Esophagus muscularis mucosa (tissue), 4 donors: Measurements from ENCODE around the gene CACHD1. TPM values are rescaled to one million over a fixed set of nuclear protein-coding genes. Genes with fewer than 3 reads are reported as not detected.

ENCODE experiments used
- DNase-seq: peaks from one replicate; pipeline ENCODE4 v3.0.0-alpha.2; 2017; ENCODE audit errors: extremely low spot score
- H3K27ac ChIP-seq, 4 donors: fragments of 200-600 bp; sonication (generic); replicated peaks in 1 of 4; 1 replicate in 3 of 4; 2 replicates in 1 of 4; pipeline ENCODE4 v1.5.1; 2016 to 2019; ENCODE audit warnings: mild to moderate bottlenecking in 1 of 4
- H3K27me3 ChIP-seq, 4 donors: fragments of 200-600 bp; sonication (generic); one replicate each; pipeline versions ENCODE4 v1.5.1 to v1.6.0; 2016 to 2019
- H3K36me3 ChIP-seq, 4 donors: fragments of 200-600 bp; sonication (generic); one replicate each; pipeline ENCODE4 v1.5.1; 2016 to 2019
- H3K4me1 ChIP-seq, 4 donors: fragments of 200-600 bp; sonication (generic); one replicate each; pipeline ENCODE4 v1.5.1; 2016 to 2019
- H3K4me3 ChIP-seq, 4 donors: fragments of 200-600 bp; sonication (generic); 1 replicate in 2 of 4; 2 replicates in 2 of 4; pipeline ENCODE4 v1.5.1; 2016 to 2019; ENCODE audit warnings: mild to moderate bottlenecking in 4 of 4, moderate library complexity in 1 of 4
- H3K9me3 ChIP-seq, 4 donors: fragments of 200-600 bp; sonication (generic); 1 replicate in 3 of 4; 2 replicates in 1 of 4; pipeline ENCODE4 v1.5.1; 2016 to 2019
- EP300 ChIP-seq: sonication (generic); formaldehyde crosslinking; IDR thresholded peaks from one replicate; pipeline ENCODE4 v1.6.1; 2017; ENCODE audit warnings: antibody characterized with exemption
- POLR2A ChIP-seq: fragments of 450-650 bp; IDR thresholded peaks from one replicate; pipeline ENCODE4 v1.6.1; 2017; ENCODE audit warnings: antibody characterized with exemption, moderate library complexity, mild to moderate bottlenecking, low read depth
- POLR2AphosphoS5 ChIP-seq, 2 donors: sonication (generic); formaldehyde crosslinking; IDR thresholded peaks; one replicate each; pipeline ENCODE4 v1.6.1; 2017; ENCODE audit warnings: antibody characterized with exemption in 2 of 2
- WGBS: methylation state at CpG from one replicate; pipeline ENCODE4 v1.1.5; 2018; 5-methylcytosine and 5-hydroxymethylcytosine counted together
- intact Hi-C: fragments of 100-400 bp; cut with DNase I; formaldehyde crosslinking; loops from one replicate; pipeline ENCODE4 v1.15.1; 2023
- total RNA-seq, 4 donors: library from RNA; depleted of rRNA; stranded (reverse); fragments of >200 nt; gene quantifications; one replicate each; pipeline versions ENCODE4 v1.1.0 to v1.2.1, GENCODE V29; 2016
- TF ChIP-seq, protein P1 (sequence below), 3 experiments: fragments of 200-600 bp in 2 of 3; fragments of 450-650 bp in 1 of 3; sonication (generic) in 2 of 3; IDR thresholded peaks; one replicate each; pipeline ENCODE4 v1.5.1; 2017 to 2019; ENCODE audit warnings: antibody characterized with exemption in 3 of 3, mild to moderate bottlenecking in 2 of 3, moderate library complexity in 1 of 3

Gene CACHD1
- total RNA-seq, 4 donors from 2014 or later, result 6.6 to 10.7 (median 10.1) TPM

DNA sequence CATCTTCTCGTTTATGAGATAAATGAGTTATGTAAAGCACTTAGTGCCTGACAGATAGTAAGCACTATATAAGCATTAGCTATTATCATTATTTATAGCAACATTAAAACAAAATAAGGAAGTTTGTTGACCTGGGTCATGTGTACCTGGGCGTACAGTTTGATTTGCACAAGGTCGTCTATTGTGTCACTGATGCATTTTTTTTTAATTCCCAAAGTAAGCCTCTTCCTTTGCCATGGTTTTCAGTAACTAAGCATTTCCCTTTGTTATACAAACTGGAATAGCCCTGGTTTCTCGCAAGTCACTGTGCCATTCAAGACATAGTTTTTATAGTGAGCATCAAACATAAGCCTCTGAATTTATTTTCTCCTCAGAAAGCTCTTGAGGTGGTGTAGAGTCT lies 72.2 kb downstream of the CACHD1 start:
- Histone ChIP-seq H3K27ac (no peak overlapping the region), H3K4me1 (peaks cover 19 to 60% (median 45%) of the 10 kb centered on the region in 4 donors), H3K4me3 (no peak overlapping the region), H3K9me3 (no peaks in the 10 kb centered on the region), H3K36me3 (no peaks in the 10 kb centered on the region), H3K27me3 (no peaks in the 10 kb centered on the region)
- TF ChIP-seq POLR2AphosphoS5 (IDR thresholded peaks at IDR 0.05) (peak in 1 of 2 donors; percentile 12), POLR2A (no peak), EP300 (no peak)
- TF ChIP-seq, protein P1, sequence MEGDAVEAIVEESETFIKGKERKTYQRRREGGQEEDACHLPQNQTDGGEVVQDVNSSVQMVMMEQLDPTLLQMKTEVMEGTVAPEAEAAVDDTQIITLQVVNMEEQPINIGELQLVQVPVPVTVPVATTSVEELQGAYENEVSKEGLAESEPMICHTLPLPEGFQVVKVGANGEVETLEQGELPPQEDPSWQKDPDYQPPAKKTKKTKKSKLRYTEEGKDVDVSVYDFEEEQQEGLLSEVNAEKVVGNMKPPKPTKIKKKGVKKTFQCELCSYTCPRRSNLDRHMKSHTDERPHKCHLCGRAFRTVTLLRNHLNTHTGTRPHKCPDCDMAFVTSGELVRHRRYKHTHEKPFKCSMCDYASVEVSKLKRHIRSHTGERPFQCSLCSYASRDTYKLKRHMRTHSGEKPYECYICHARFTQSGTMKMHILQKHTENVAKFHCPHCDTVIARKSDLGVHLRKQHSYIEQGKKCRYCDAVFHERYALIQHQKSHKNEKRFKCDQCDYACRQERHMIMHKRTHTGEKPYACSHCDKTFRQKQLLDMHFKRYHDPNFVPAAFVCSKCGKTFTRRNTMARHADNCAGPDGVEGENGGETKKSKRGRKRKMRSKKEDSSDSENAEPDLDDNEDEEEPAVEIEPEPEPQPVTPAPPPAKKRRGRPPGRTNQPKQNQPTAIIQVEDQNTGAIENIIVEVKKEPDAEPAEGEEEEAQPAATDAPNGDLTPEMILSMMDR (IDR thresholded peaks at IDR 0.05), result no peak
- intact Hi-C loops, result loop anchor here (10.0 kb wide), 1 partner anchor 67 kb away; the partner anchor contains the start of gene CACHD1
- 85% methylated on average over 4 of the region's 4 CpGs for WGBS
- no peak for DNase-seq

DNA sequence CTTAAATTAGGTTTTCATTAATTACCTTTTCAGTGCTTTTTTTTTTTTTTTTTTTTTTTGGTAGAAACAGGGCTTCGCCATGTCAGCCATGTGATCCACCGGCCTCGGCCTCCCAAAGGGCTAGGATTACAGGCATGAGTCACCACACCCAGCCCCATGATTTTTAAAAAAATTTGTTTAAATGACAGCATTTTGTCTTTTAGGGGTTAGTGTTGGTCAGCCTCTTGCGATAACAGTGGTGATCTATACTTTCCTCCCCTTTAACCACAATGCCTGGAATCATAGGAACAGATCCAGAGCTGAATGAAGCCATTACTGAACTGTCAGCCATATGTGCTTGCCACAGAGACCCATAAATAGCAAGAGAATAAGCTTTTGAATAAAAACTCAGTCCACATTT lies 73.9 kb downstream of the CACHD1 start:
- no peaks in the 10 kb centered on the region for H3K9me3 ChIP-seq
- H3K27me3 ChIP-seq, result no peaks in the 10 kb centered on the region
- TF ChIP-seq POLR2A, result no peak
- WGBS, result 79% methylated on average over 4 of the region's 4 CpGs
- intact Hi-C loops, result loop anchor here (10.0 kb wide), 1 partner anchor 69 kb away; the partner anchor contains the start of gene CACHD1
- DNase-seq, result no peak
- no peaks in the 10 kb centered on the region for H3K36me3 ChIP-seq
- H3K4me3 ChIP-seq, result no peak overlapping the region
- peaks cover 18 to 44% (median 34%) of the 10 kb centered on the region in 4 donors for H3K4me1 ChIP-seq
- no peak overlapping the region for H3K27ac ChIP-seq

DNA sequence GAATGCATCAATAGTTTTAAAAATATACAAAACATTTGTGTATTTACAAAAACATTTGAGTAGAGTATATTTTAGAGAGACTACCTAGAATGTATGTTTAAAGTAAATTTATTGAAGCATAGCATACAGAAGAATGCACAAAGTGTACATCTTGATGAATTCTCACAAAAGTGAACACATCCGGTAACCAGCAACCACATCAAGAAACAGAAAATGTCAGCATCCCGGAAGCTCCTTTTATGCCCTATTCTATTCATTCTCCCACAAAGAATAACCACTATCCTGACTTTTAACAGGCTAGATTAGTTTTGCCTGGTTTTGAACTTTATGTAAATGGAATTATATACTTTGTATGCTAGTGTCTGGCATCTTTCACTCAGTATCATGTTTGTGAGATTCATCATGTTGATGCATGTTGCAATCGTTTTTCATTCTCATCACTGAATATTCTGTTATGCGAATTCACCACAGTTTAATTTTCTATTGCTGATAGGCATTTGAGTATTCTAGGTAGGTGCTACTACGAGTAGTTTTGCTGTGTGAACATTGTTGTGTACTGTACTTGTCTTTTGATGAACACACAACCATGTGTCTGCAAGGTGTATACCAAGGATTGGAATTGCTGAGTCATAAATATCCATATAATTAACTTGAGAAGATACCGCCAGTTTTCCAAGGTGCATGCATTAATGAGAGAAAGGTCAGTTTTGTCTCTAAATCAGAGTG lies 75.4 kb downstream of the CACHD1 start:
- Histone ChIP-seq H3K27me3 (no peaks in the 10 kb centered on the region), H3K4me3 (no peak overlapping the region), H3K9me3 (no peaks in the 10 kb centered on the region), H3K4me1 (peaks cover 5 to 43% (median 34%) of the 10 kb centered on the region in 4 donors), H3K27ac (no peak overlapping the region), H3K36me3 (no peaks in the 10 kb centered on the region)
- DNase-seq, result no peak
- TF ChIP-seq POLR2AphosphoS5 (IDR thresholded peaks at IDR 0.05) (no peak), EP300 (no peak), POLR2A (no peak)
- TF ChIP-seq, protein P1 (IDR thresholded peaks at IDR 0.05), result no peak
- WGBS, result 84% methylated on average over 6 of the region's 6 CpGs
- intact Hi-C loops, result loop anchor here (10.0 kb wide), 1 partner anchor 70 kb away; the partner anchor contains the start of gene CACHD1

DNA sequence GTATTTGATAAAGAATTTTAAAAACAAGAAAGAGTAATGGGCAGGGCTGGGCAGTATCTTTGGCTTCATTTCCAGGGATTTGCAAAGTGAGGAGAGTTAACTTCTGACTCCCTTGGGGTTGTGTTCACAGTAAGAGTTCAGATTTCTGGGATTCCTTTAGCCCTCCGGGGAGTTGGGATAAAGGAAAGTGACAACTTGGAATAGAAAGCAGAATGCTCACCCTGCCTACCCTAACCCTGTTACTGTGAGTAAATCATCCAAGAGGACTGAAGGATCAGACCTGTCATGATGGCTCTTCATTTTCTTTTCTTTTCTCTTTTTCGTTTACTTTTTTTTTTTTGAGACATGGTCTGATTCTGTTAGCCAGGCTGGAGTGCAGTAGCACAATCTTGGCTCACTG lies 76.1 kb downstream of the CACHD1 start:
- intact Hi-C loops, result loop anchor here (10.0 kb wide), 1 partner anchor 71 kb away; the partner anchor contains the start of gene CACHD1
- H3K9me3 ChIP-seq, result no peaks in the 10 kb centered on the region
- H3K4me1 ChIP-seq, result peaks cover 5 to 37% (median 32%) of the 10 kb centered on the region in 4 donors
- 27% methylated on average over 2 of the region's 2 CpGs for WGBS
- no peak overlapping the region for H3K4me3 ChIP-seq
- H3K27me3 ChIP-seq, result no peaks in the 10 kb centered on the region
- H3K27ac ChIP-seq, result peak overlapping the region in 1 of 4 donors; percentile 40
- no peak for TF ChIP-seq POLR2AphosphoS5 (IDR thresholded peaks at IDR 0.05)
- DNase-seq, result no peak
- no peaks in the 10 kb centered on the region for H3K36me3 ChIP-seq

DNA sequence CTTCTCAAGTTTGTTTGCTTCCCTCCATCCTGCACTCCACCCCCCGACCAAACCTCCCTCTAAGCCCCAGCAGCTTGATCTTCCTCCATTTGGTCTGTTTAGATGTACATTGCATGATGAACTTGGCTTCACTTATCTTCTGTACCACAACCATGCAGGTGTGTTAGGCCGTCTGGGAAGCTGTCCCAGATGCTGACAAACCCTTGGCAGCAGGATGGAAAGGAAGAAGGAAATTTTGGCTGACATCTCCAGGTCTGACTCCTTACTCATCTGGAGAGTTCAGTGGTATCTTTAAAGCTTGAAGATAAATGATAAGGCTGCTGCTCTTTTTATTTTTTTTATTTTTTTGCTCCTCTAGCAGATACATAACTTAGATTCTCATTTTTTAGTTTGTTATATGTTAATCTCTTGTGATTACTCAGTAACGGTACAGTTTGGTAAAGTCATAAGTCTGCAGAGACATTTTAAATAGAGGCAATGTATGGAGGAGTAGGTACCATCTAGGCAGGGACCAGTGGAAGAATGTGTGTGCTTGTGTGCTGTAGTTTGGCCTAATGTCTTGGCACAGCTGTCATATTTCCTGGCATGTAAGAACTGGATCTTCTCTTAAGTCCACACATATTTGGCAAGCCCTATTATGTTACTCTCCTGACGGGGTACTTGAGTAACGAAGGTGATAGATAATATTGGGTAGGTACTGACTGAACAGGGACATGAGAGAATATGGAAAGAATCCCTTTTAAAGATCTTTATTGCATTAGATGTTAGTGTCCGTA lies 79.7 kb downstream of the CACHD1 start:
- no peak for DNase-seq
- intact Hi-C loops, result loop anchor here (10.0 kb wide), 1 partner anchor 75 kb away; the partner anchor contains the start of gene CACHD1
- H3K27me3 ChIP-seq, result no peaks in the 10 kb centered on the region
- H3K27ac ChIP-seq, result no peak overlapping the region
- H3K4me3 ChIP-seq, result no peak overlapping the region
- peaks cover 0 to 36% (median 28%) of the 10 kb centered on the region in 4 donors for H3K4me1 ChIP-seq
- no peaks in the 10 kb centered on the region for H3K36me3 ChIP-seq
- 41% methylated on average over 6 of the region's 6 CpGs for WGBS
- H3K9me3 ChIP-seq, result no peaks in the 10 kb centered on the region
- TF ChIP-seq POLR2AphosphoS5 (IDR thresholded peaks at IDR 0.05), result no peak
- TF ChIP-seq, protein P1 (IDR thresholded peaks at IDR 0.05), result no peak
- no peak for TF ChIP-seq EP300
- no peak for TF ChIP-seq POLR2A
